HepG2 (cell line): ENCODE data around the gene ATP2A3. TPM values are rescaled to one million over a fixed set of nuclear protein-coding genes. Genes with fewer than 3 reads are reported as not detected.

Source experiments
- AKNA ChIP-seq: sonication (generic); formaldehyde crosslinking; IDR thresholded peaks from 2 replicates; pipeline ENCODE4 v1.4.0; 2020; ENCODE audit warnings: missing genetic modification reagents, borderline replicate concordance
- ATF2 ChIP-seq: sonication (generic); formaldehyde crosslinking; IDR thresholded peaks from 2 replicates; pipeline ENCODE4 v1.4.0; 2020; ENCODE audit warnings: missing genetic modification reagents
- FOSL2 ChIP-seq: sonication (generic); formaldehyde crosslinking; IDR thresholded peaks from 2 replicates; pipeline ENCODE4 v1.4.0; 2020; ENCODE audit warnings: missing genetic modification reagents
- HDAC1 ChIP-seq: sonication (generic); formaldehyde crosslinking; IDR thresholded peaks from 2 replicates; pipeline ENCODE4 v1.5.1; 2020; ENCODE audit warnings: mild to moderate bottlenecking, missing genetic modification reagents
- MXD4 ChIP-seq: IDR thresholded peaks from 2 replicates; pipeline ENCODE4 v1.6.1; 2016; ENCODE audit warnings: mild to moderate bottlenecking, missing biosample characterization, missing genetic modification reagents
- RAD51 ChIP-seq: fragments of 450-650 bp; IDR thresholded peaks from 2 replicates; pipeline ENCODE4 v1.6.1; 2016; ENCODE audit warnings: borderline replicate concordance
- SMAD3 ChIP-seq: sonication (generic); formaldehyde crosslinking; IDR thresholded peaks from 2 replicates; pipeline ENCODE4 v1.4.0; 2020; ENCODE audit warnings: missing genetic modification reagents
- SNRNP70 ChIP-seq: fragments of 200-400 bp; formaldehyde crosslinking; IDR thresholded peaks from 2 replicates; pipeline ENCODE4 v1.6.1; 2017; ENCODE audit warnings: mild to moderate bottlenecking, low read depth, low read length, moderate library complexity
- SPEN ChIP-seq: sonication (generic); formaldehyde crosslinking; IDR thresholded peaks from 2 replicates; pipeline ENCODE4 v1.5.1; 2020; ENCODE audit warnings: low read depth, mild to moderate bottlenecking, missing genetic modification reagents
- ZNF101 ChIP-seq: sonication (generic); formaldehyde crosslinking; IDR thresholded peaks from 2 replicates; pipeline ENCODE4 v1.4.0; 2020; ENCODE audit warnings: mild to moderate bottlenecking, low read depth, missing genetic modification reagents, borderline replicate concordance
- ZNF12 ChIP-seq: sonication (generic); formaldehyde crosslinking; IDR thresholded peaks from 2 replicates; pipeline ENCODE4 v1.5.0; 2020; ENCODE audit warnings: missing genetic modification reagents
- ZNF136 ChIP-seq: sonication (generic); formaldehyde crosslinking; IDR thresholded peaks from 2 replicates; pipeline ENCODE4 v1.8.1; 2022; ENCODE audit warnings: low read depth, mild to moderate bottlenecking, moderate library complexity, missing genetic modification reagents
- ZNF343 ChIP-seq: sonication (generic); formaldehyde crosslinking; IDR thresholded peaks from 2 replicates; pipeline ENCODE4 v1.4.0; 2020; ENCODE audit warnings: mild to moderate bottlenecking, missing genetic modification reagents
- ZNF354B ChIP-seq: sonication (generic); formaldehyde crosslinking; IDR thresholded peaks from 2 replicates; pipeline ENCODE4 v1.8.0; 2022; ENCODE audit warnings: mild to moderate bottlenecking, missing genetic modification reagents
- ZNF569 ChIP-seq: sonication (generic); formaldehyde crosslinking; IDR thresholded peaks from 2 replicates; pipeline ENCODE4 v1.5.0; 2020; ENCODE audit warnings: mild to moderate bottlenecking, missing genetic modification reagents, moderate library complexity, borderline replicate concordance
- polyA plus RNA-seq, 8 experiments: library from polyadenylated mRNA; depleted of rRNA in 3 of 8; stranded (reverse) in 7 of 8; unstranded in 1 of 8; fragments of >200 nt; fragmentation: Illumina TruSeq in 4 of 8; extraction: Trizol in 4 of 8; gene quantifications; 2 replicates each; pipeline versions ENCODE4 v1.2.1 to v1.2.3, GENCODE V29; 2011 to 2016; ENCODE audit warnings: low read depth in 4 of 8, missing spikeins in 1 of 8, mixed read lengths in 1 of 8; ENCODE audit not compliant: insufficient read depth in 1 of 8
- total RNA-seq, 5 experiments: library from RNA; depleted of rRNA; stranded (reverse); fragments of >200 nt; fragmentation: Illumina TruSeq; extraction: Trizol; gene quantifications; 2 replicates each; pipeline ENCODE4 v1.2.3, GENCODE V29; 2016; ENCODE audit warnings: low read depth in 1 of 5
- TF ChIP-seq, protein P1 (sequence below): IDR thresholded peaks from 2 replicates; pipeline ENCODE4 v1.6.1; 2018; ENCODE audit warnings: missing genetic modification reagents, mild to moderate bottlenecking, missing compliant biosample characterization
- TF ChIP-seq, protein P2 (sequence below): sonication (generic); formaldehyde crosslinking; IDR thresholded peaks from 2 replicates; pipeline ENCODE4 v1.4.0; 2020; ENCODE audit warnings: missing genetic modification reagents
- TF ChIP-seq, protein P3 (sequence below): sonication (generic); formaldehyde crosslinking; IDR thresholded peaks from 2 replicates; pipeline ENCODE4 v1.5.1; 2020; ENCODE audit warnings: mild to moderate bottlenecking, missing genetic modification reagents, moderate library complexity

The ATP2A3 gene
- total and polyA plus RNA-seq, 2 of the 13 experiments (the other 11 are each of a cell fraction or from before 2014, with no cell fraction given): 0.07 TPM; not detected in 1

DNA sequence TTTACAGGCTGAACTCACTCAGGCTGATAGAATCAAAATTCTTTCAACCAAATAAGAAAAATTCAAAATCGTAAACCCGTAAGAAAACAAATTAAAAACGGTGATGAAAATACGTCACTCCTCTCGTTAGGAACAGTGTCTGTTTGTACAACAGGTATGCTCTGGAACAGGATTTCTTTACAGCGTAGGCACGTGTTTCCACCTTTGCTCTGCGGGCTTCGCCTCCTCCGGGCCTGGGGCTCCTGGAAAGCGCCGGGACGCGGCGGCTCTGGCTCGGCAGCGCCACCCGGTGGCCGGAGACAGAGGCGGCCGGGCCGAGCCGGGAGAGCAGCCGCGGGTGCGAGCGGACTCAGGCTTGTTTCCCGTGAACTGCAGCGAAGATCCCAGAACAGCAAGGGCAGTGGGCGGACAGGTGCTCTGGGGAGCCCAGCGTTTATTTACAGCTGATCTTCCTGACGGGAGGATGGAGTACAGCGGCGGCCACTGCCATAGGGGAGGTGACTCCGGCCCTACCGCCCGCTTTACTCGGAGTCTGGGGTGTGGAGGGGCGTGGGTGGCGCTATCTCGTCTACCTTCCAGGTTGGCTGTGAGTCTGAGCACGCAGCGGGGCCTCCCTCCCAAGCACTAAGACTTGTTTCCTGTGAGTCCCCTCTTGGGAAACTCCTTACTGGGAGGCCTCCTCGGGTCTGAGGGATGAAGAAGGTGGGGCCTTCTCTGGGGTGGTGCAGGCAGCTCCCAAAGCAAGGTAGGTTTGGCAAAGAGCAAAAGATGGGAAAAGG is 40.5 kb upstream of the ATP2A3 start (continued):
- TF ChIP-seq AKNA (no peak), ZNF354B (0 out of 2 replicates have a peak, but pooled peaks have one; percentile 38), SMAD3 (peak; percentile 59; the same call in 1 of the 2 replicates), ZNF12 (CRISPR knock-in tag) (no peak), SNRNP70 (no peak), ZNF343 (CRISPR knock-in tag) (no peak), HDAC1 (no peak), ZNF136 (no peak), ZNF569 (no peak), SPEN (peak; percentile 54), ZNF101 (CRISPR knock-in tag) (no peak), FOSL2 (CRISPR knock-in tag) (peak; percentile 25; the same call in 1 of the 2 replicates), ATF2 (CRISPR knock-in tag) (0 out of 2 replicates have a peak, but pooled peaks have one; percentile 26), MXD4 (CRISPR knock-in tag) (peak; percentile 86; the same call in 1 of the 2 replicates), RAD51 (no peak)
- TF ChIP-seq, protein P1, sequence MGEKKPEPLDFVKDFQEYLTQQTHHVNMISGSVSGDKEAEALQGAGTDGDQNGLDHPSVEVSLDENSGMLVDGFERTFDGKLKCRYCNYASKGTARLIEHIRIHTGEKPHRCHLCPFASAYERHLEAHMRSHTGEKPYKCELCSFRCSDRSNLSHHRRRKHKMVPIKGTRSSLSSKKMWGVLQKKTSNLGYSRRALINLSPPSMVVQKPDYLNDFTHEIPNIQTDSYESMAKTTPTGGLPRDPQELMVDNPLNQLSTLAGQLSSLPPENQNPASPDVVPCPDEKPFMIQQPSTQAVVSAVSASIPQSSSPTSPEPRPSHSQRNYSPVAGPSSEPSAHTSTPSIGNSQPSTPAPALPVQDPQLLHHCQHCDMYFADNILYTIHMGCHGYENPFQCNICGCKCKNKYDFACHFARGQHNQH (CRISPR knock-in tag): peak; percentile 85
- TF ChIP-seq, protein P2, sequence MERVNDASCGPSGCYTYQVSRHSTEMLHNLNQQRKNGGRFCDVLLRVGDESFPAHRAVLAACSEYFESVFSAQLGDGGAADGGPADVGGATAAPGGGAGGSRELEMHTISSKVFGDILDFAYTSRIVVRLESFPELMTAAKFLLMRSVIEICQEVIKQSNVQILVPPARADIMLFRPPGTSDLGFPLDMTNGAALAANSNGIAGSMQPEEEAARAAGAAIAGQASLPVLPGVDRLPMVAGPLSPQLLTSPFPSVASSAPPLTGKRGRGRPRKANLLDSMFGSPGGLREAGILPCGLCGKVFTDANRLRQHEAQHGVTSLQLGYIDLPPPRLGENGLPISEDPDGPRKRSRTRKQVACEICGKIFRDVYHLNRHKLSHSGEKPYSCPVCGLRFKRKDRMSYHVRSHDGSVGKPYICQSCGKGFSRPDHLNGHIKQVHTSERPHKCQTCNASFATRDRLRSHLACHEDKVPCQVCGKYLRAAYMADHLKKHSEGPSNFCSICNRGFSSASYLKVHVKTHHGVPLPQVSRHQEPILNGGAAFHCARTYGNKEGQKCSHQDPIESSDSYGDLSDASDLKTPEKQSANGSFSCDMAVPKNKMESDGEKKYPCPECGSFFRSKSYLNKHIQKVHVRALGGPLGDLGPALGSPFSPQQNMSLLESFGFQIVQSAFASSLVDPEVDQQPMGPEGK (CRISPR knock-in tag): peak; percentile 31; the same call in 1 of the 2 replicates
- TF ChIP-seq, protein P3, sequence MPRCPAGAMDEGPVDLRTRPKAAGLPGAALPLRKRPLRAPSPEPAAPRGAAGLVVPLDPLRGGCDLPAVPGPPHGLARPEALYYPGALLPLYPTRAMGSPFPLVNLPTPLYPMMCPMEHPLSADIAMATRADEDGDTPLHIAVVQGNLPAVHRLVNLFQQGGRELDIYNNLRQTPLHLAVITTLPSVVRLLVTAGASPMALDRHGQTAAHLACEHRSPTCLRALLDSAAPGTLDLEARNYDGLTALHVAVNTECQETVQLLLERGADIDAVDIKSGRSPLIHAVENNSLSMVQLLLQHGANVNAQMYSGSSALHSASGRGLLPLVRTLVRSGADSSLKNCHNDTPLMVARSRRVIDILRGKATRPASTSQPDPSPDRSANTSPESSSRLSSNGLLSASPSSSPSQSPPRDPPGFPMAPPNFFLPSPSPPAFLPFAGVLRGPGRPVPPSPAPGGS (CRISPR knock-in tag): no peak
